ENCODE measurements around the gene ALOX15B.

GRCh38 chr17:7995724-7996123, 43.1 kb upstream of the ALOX15B start:
- TF ChIP-seq EP300 (IDR thresholded peaks at IDR 0.05; ENCODE audit: low read depth in 2 of 2, low read length in 2 of 2) = no peak
- no peak for TF ChIP-seq EP300 (CRISPR knock-in tag; IDR thresholded peaks at IDR 0.05; ENCODE audit: borderline replicate concordance)
- TF ChIP-seq ZFP36L1 (CRISPR knock-in tag; IDR thresholded peaks at IDR 0.05) = no peak
- no peak for TF ChIP-seq POLR2AphosphoS5 (IDR thresholded peaks at IDR 0.05; ENCODE audit: low read depth, low read length)
- no peak for TF ChIP-seq RAD51 (IDR thresholded peaks at IDR 0.05; ENCODE audit: borderline replicate concordance)
- TF ChIP-seq DMTF1 (CRISPR knock-in tag; IDR thresholded peaks at IDR 0.05) = no peak
- TF ChIP-seq UBTF (CRISPR knock-in tag; IDR thresholded peaks at IDR 0.05) = no peak
- no peak for TF ChIP-seq EZH2 (conservative IDR thresholded peaks at IDR 0.05; ENCODE audit: low read depth, low read length)
- TF ChIP-seq ZFAT (CRISPR knock-in tag; conservative IDR thresholded peaks at IDR 0.05) = no peak
- TF ChIP-seq ZNF121 (CRISPR knock-in tag; IDR thresholded peaks at IDR 0.05) = no peak
- TF ChIP-seq KDM5B (CRISPR knock-in tag; IDR thresholded peaks at IDR 0.05; ENCODE audit: borderline replicate concordance) = no peak
